Smooth muscle cell (in vitro differentiated cells): ENCODE measurements around the gene CSF2. TPM values are rescaled to one million over a fixed set of nuclear protein-coding genes. Genes with fewer than 3 reads are reported as not detected.

Experiments
- DNase-seq: peaks from one replicate; lab custom pipeline; 2025; ENCODE audit not compliant: unreplicated experiment; lab: John Stamatoyannopoulos, UW
- H2AFZ ChIP-seq: fragments of 200-600 bp; sonication (generic); 2 replicates; pipeline ENCODE4 v1.6.0; 2016; ENCODE audit warnings: antibody characterized with exemption, low read depth, mild to moderate bottlenecking
- H3F3A ChIP-seq: fragments of 200-600 bp; sonication (generic); 2 replicates; pipeline ENCODE4 v1.6.0; 2017; ENCODE audit warnings: antibody characterized with exemption, low read depth
- H3K27ac ChIP-seq: fragments of 200-600 bp; sonication (generic); 2 replicates; pipeline ENCODE4 v1.5.1; 2016; ENCODE audit warnings: low read depth, mild to moderate bottlenecking
- H3K27me3 ChIP-seq: fragments of 200-600 bp; sonication (generic); 2 replicates; pipeline ENCODE4 v1.6.1; 2016; ENCODE audit warnings: low read depth, mild to moderate bottlenecking
- H3K36me3 ChIP-seq: fragments of 200-600 bp; sonication (generic); 2 replicates; pipeline ENCODE4 v1.5.1; 2016; ENCODE audit warnings: low read depth
- H3K4me1 ChIP-seq: fragments of 200-600 bp; sonication (generic); 2 replicates; pipeline ENCODE4 v1.5.1; 2016; ENCODE audit warnings: low read depth
- H3K4me2 ChIP-seq: fragments of 200-600 bp; sonication (generic); 2 replicates; pipeline ENCODE4 v1.6.0; 2016; ENCODE audit warnings: mild to moderate bottlenecking
- H3K4me3 ChIP-seq: fragments of 200-600 bp; sonication (generic); 2 replicates; pipeline ENCODE4 v1.5.1; 2016; ENCODE audit warnings: mild to moderate bottlenecking
- H3K79me2 ChIP-seq: fragments of 200-600 bp; sonication (generic); 2 replicates; pipeline ENCODE4 v1.6.0; 2016; ENCODE audit warnings: low read depth, mild to moderate bottlenecking
- H3K9ac ChIP-seq: fragments of 200-600 bp; sonication (generic); 2 replicates; pipeline ENCODE4 v1.6.0; 2016; ENCODE audit warnings: low read depth
- H3K9me3 ChIP-seq: fragments of 200-600 bp; sonication (generic); replicated peaks from 2 replicates; pipeline ENCODE4 v1.5.1; 2016; ENCODE audit warnings: low read depth
- H4K20me1 ChIP-seq: fragments of 200-600 bp; sonication (generic); 2 replicates; pipeline ENCODE4 v1.6.0; 2016; ENCODE audit warnings: low read depth
- CTCF ChIP-seq: fragments of 200-600 bp; sonication (generic); IDR thresholded peaks from 2 replicates; pipeline ENCODE4 v1.5.1; 2017; ENCODE audit warnings: borderline replicate concordance, mild to moderate bottlenecking, antibody characterized with exemption; ENCODE audit not compliant: insufficient read depth, poor library complexity, severe bottlenecking
- WGBS: methylation state at CpG from one replicate; pipeline ENCODE4 v1.1.7; 2016; ENCODE audit warnings: low lambda C conversion rate; 5-methylcytosine and 5-hydroxymethylcytosine counted together
- polyA plus RNA-seq: library from polyadenylated mRNA; unstranded; fragments of >200 nt; fragmentation: Nextera tagmentation; extraction: Ambion mirVana; gene quantifications from 2 replicates; pipeline ENCODE4 v1.2.1, GENCODE V29; 2016
- total RNA-seq: library from RNA; depleted of rRNA; stranded (reverse); fragments of >200 nt; gene quantifications from 2 replicates; pipeline ENCODE4 v1.2.3, GENCODE V29; 2014

Gene CSF2
- total and polyA plus RNA-seq, 2 experiments from 2014 or later = not detected

GRCh38 chr5:132046880-132047299, 26.7 kb upstream of the CSF2 start:
- Histone ChIP-seq H3K4me3 (no peak overlapping the region), H4K20me1 (no peaks in the 10 kb centered on the region), H3F3A (no peaks in the 10 kb centered on the region), H3K9ac (no peak overlapping the region), H3K79me2 (no peaks in the 10 kb centered on the region), H3K4me2 (no peak overlapping the region), H3K27ac (no peak overlapping the region), H3K36me3 (no peaks in the 10 kb centered on the region), H3K4me1 (no peaks in the 10 kb centered on the region), H3K9me3 (no peaks in the 10 kb centered on the region), H3K27me3 (peaks cover 7% of the 10 kb centered on the region), H2AFZ (no peak overlapping the region)
- WGBS = 86% methylated on average over 7 of the region's 7 CpGs
- no peak for DNase-seq
- no peak for TF ChIP-seq CTCF

GRCh38 chr5:132049093-132049492, 24.5 kb upstream of the CSF2 start:
- Histone ChIP-seq H2AFZ (no peak overlapping the region), H3K27me3 (no peaks in the 10 kb centered on the region), H4K20me1 (no peaks in the 10 kb centered on the region), H3K4me1 (no peaks in the 10 kb centered on the region), H3K79me2 (no peaks in the 10 kb centered on the region), H3K36me3 (no peaks in the 10 kb centered on the region), H3K9ac (no peak overlapping the region), H3K9me3 (no peaks in the 10 kb centered on the region), H3K4me3 (no peak overlapping the region), H3K4me2 (no peak overlapping the region), H3F3A (no peaks in the 10 kb centered on the region), H3K27ac (no peak overlapping the region)
- 61% methylated on average over 4 of the region's 4 CpGs for WGBS
- TF ChIP-seq CTCF = no peak
- DNase-seq = no peak

- H3F3A ChIP-seq = no peaks in the 10 kb centered on the region
- DNase-seq = no peak
- 92% methylated on average over 12 of the region's 12 CpGs for WGBS
- H3K36me3 ChIP-seq = no peaks in the 10 kb centered on the region
- no peaks in the 10 kb centered on the region for H3K79me2 ChIP-seq
- H3K4me3 ChIP-seq = no peak overlapping the region
- no peaks in the 10 kb centered on the region for H4K20me1 ChIP-seq
- no peak overlapping the region for H3K4me2 ChIP-seq
- H3K27ac ChIP-seq = no peak overlapping the region
- no peaks in the 10 kb centered on the region for H3K9me3 ChIP-seq
- TF ChIP-seq CTCF = no peak
- H3K27me3 ChIP-seq = no peaks in the 10 kb centered on the region
- H2AFZ ChIP-seq = no peak overlapping the region
- no peaks in the 10 kb centered on the region for H3K4me1 ChIP-seq
- no peak overlapping the region for H3K9ac ChIP-seq
These were observed 24.0 kb upstream of the CSF2 start for GRCh38 chr5:132049559-132049958.

- Histone ChIP-seq H3K27me3 (no peaks in the 10 kb centered on the region), H3K9me3 (no peaks in the 10 kb centered on the region), H3K4me1 (no peaks in the 10 kb centered on the region), H4K20me1 (no peaks in the 10 kb centered on the region), H3K27ac (no peak overlapping the region), H3K36me3 (no peaks in the 10 kb centered on the region), H3F3A (no peaks in the 10 kb centered on the region), H3K79me2 (no peaks in the 10 kb centered on the region), H3K9ac (no peak overlapping the region), H3K4me2 (no peak overlapping the region), H2AFZ (no peak overlapping the region), H3K4me3 (no peak overlapping the region)
- TF ChIP-seq CTCF = no peak
- WGBS = 85% methylated on average over 5 of the region's 5 CpGs
- DNase-seq = no peak
These were observed 23.5 kb upstream of the CSF2 start for GRCh38 chr5:132050136-132050535.
